K562 (cell line): ENCODE measurements around the gene BOD1L1. TPM values are rescaled to one million over a fixed set of nuclear protein-coding genes. Genes with fewer than 3 reads are reported as not detected.

ENCODE experiments used
- ATAC-seq: fragments of 200-7000 bp; cut with Tn5 transposase; 3 replicates; pipeline ENCODE4 v1.9.1; 2020; ENCODE audit warnings: moderate library complexity
- BruUV-seq: library from RNA; stranded (reverse); fragments of 400-500 nt; replicated peaks from 2 replicates; lab custom pipeline; 2021; lab: Mats Ljungman, UMichigan
- CTCF ChIA-PET: fragments of 300-600 bp; formaldehyde crosslinking; extraction: SDS; loops from one replicate; lab custom pipeline; 2021; ENCODE audit warnings: low intra/inter-chr PET ratio; lab: Yijun Ruan, JAX
- POLR2A ChIA-PET: fragments of 300-600, 350-650 bp; sonication (Branson Sonifier 250); formaldehyde crosslinking; extraction: SDS; loops from one replicate; lab custom pipeline; 2021; ENCODE audit warnings: antibody characterized with exemption, inconsistent platforms; lab: Yijun Ruan, JAX
- DNase-seq, 4 experiments: peaks; one replicate each; pipeline versions ENCODE4 v3.0.0 to v3.0.0-alpha.2; 2011 to 2018; ENCODE audit warnings: low spot score in 3 of 4, mixed read lengths in 3 of 4; ENCODE audit errors: extremely low read depth in 1 of 4
- FAIRE-seq: peaks from 2 replicates; lab custom pipeline; 2011; peaks lifted over from hg19 to GRCh38; lab: Jason Lieb, UNC
- H2AFZ ChIP-seq: 2 replicates; pipeline ENCODE4 v1.6.0; 2011; ENCODE audit warnings: low read depth, low read length, control low read depth, inconsistent platforms
- H3K27ac ChIP-seq: fragments of 200-600 bp; 3 replicates; pipeline ENCODE4 v1.8.0; 2011; ENCODE audit warnings: low read depth, mild to moderate bottlenecking, control low read depth, inconsistent platforms, low read length, moderate library complexity, mixed read lengths; ENCODE audit errors: extremely low read depth
- H3K27me3 ChIP-seq, 2 experiments: fragments of 300-600 bp in 1 of 2; 2 replicates in 1 of 2; 3 replicates in 1 of 2; pipeline versions ENCODE4 v1.6.0 to v1.8.0; 2011; ENCODE audit warnings: inconsistent platforms in 2 of 2, low read length in 2 of 2, mild to moderate bottlenecking in 1 of 2, mixed read lengths in 1 of 2, moderate library complexity in 1 of 2; ENCODE audit not compliant: control insufficient read depth in 2 of 2, insufficient read depth in 2 of 2
- H3K36me3 ChIP-seq: fragments of 300-600 bp; 3 replicates; pipeline ENCODE4 v1.8.0; 2011; ENCODE audit warnings: mild to moderate bottlenecking, low read length, inconsistent platforms; ENCODE audit not compliant: control insufficient read depth, insufficient read depth
- H3K4me1 ChIP-seq, 2 experiments: fragments of 200-600 bp in 1 of 2; replicated peaks in 1 of 2; 2 replicates in 1 of 2; 3 replicates in 1 of 2; pipeline versions ENCODE4 v1.5.1 to v1.8.0; 2011; ENCODE audit warnings: inconsistent platforms in 2 of 2, low read length in 2 of 2, mild to moderate bottlenecking in 1 of 2, mixed read lengths in 1 of 2, moderate library complexity in 1 of 2; ENCODE audit not compliant: control insufficient read depth in 2 of 2, insufficient read depth in 2 of 2
- H3K4me2 ChIP-seq: 2 replicates; pipeline ENCODE4 v1.6.1; 2011; ENCODE audit warnings: low read length, control low read depth, inconsistent platforms, mixed read lengths; ENCODE audit not compliant: insufficient read depth
- H3K4me3 ChIP-seq: fragments of 200-600 bp; sonication (generic), shearing (Covaris generic); 2 replicates; pipeline ENCODE4 v1.5.1; 2016; ENCODE audit warnings: control low read depth, inconsistent platforms
- H3K79me2 ChIP-seq: fragments of 200-600 bp; 3 replicates; pipeline ENCODE4 v1.8.0; 2011; ENCODE audit warnings: low read length, inconsistent platforms; ENCODE audit not compliant: control insufficient read depth, insufficient read depth
- H3K9ac ChIP-seq, 2 experiments: 2 replicates each; pipeline versions ENCODE4 v1.6.0 to v1.6.1; 2011; ENCODE audit warnings: low read depth in 2 of 2, low read length in 2 of 2, control low read depth in 1 of 2, inconsistent platforms in 1 of 2, mild to moderate bottlenecking in 1 of 2, mixed read lengths in 1 of 2; ENCODE audit not compliant: insufficient read depth in 1 of 2
- H3K9me1 ChIP-seq: one replicate; pipeline ENCODE4 v1.6.0; 2011; ENCODE audit warnings: inconsistent platforms, mild to moderate bottlenecking, low read length, moderate library complexity; ENCODE audit not compliant: control insufficient read depth, insufficient read depth
- H3K9me3 ChIP-seq: replicated peaks from 2 replicates; pipeline ENCODE4 v1.5.1; 2011; ENCODE audit warnings: low read depth, low read length, inconsistent platforms; ENCODE audit not compliant: control insufficient read depth, insufficient read depth
- H4K20me1 ChIP-seq: replicated peaks from 2 replicates; pipeline ENCODE4 v1.6.1; 2011; ENCODE audit warnings: low read length, inconsistent platforms, mixed read lengths; ENCODE audit not compliant: control insufficient read depth, insufficient read depth
- ETV5 ChIP-seq: sonication (generic); formaldehyde crosslinking; IDR thresholded peaks from 2 replicates; pipeline ENCODE4 v1.4.0; 2020; ENCODE audit warnings: low read depth, mild to moderate bottlenecking, missing genetic modification reagents
- FUS ChIP-seq: fragments of 200-400 bp; formaldehyde crosslinking; optimal IDR thresholded peaks from 2 replicates; pipeline ENCODE3; 2017; ENCODE audit warnings: low read depth, low read length
- HNRNPL ChIP-seq: fragments of 200-400 bp; formaldehyde crosslinking; IDR thresholded peaks from 2 replicates; pipeline ENCODE4 v1.6.1; 2017; ENCODE audit warnings: low read depth, mild to moderate bottlenecking, low read length
- KAT7 ChIP-seq: sonication (generic); formaldehyde crosslinking; IDR thresholded peaks from 2 replicates; pipeline ENCODE4 v1.8.0; 2022; ENCODE audit warnings: missing genetic modification reagents, mild to moderate bottlenecking, borderline replicate concordance
- MYC ChIP-seq, 2 experiments: fragments of 250-450 bp in 1 of 2; sonication (Bioruptor Pico) in 1 of 2; IDR thresholded peaks; 2 replicates each; pipeline versions ENCODE4 v1.5.1 to v1.6.1; 2012 to 2021; ENCODE audit warnings: low read depth in 2 of 2, borderline replicate concordance in 1 of 2, improper control_type of control experiment in 1 of 2, low read length in 1 of 2, mild to moderate bottlenecking in 1 of 2, moderate library complexity in 1 of 2
- PHF20 ChIP-seq: fragments of 450-650 bp; IDR thresholded peaks from 2 replicates; pipeline ENCODE4 v1.6.1; 2018; ENCODE audit not compliant: partially characterized antibody
- SMC3 ChIP-seq: conservative IDR thresholded peaks from 2 replicates; pipeline ENCODE4 v1.6.1; 2011; ENCODE audit warnings: low read depth, low read length, improper control_type of control experiment; ENCODE audit not compliant: insufficient read depth
- SREBF1 ChIP-seq: fragments of 150-350 bp; IDR thresholded peaks from 2 replicates; pipeline ENCODE4 v1.6.1; 2014; ENCODE audit warnings: antibody characterized with exemption, low read depth, low read length, borderline replicate concordance
- ZFX ChIP-seq: sonication (generic); formaldehyde crosslinking; IDR thresholded peaks from 2 replicates; pipeline ENCODE4 v1.8.0; 2022; ENCODE audit warnings: mild to moderate bottlenecking, missing genetic modification reagents, moderate library complexity
- ZNF444 ChIP-seq: fragments of 250-450 bp; sonication (Bioruptor Pico); IDR thresholded peaks from 2 replicates; pipeline ENCODE4 v1.4.0; 2020; ENCODE audit warnings: mild to moderate bottlenecking, moderate library complexity
- ZNF583 ChIP-seq: fragments of 250-450 bp; sonication (Bioruptor Pico); IDR thresholded peaks from 2 replicates; pipeline ENCODE4 v1.4.0; 2020
- ZSCAN29 ChIP-seq: fragments of 450-650 bp; IDR thresholded peaks from 2 replicates; pipeline ENCODE4 v1.6.1; 2017
- WGBS: fragments of 100-300 bp; shearing (Covaris generic); methylation state at CpG from one replicate; pipeline ENCODE4 v1.1.6; 2016; ENCODE audit warnings: low coverage, mixed read lengths; ENCODE audit not compliant: insufficient coverage; ENCODE audit errors: missing lambda C conversion rate; 5-methylcytosine and 5-hydroxymethylcytosine counted together
- in situ Hi-C: fragments of 300-500 bp; cut with MboI; formaldehyde crosslinking; loops from 4 replicates; pipeline ENCODE4 v1.15.0; 2018; ENCODE audit warnings: inconsistent platforms, mixed read lengths
- intact Hi-C: fragments of 100-400 bp; cut with micrococcal nuclease; formaldehyde crosslinking; loops from 2 replicates; pipeline ENCODE4 v1.14.2; 2022
- polyA plus RNA-seq, 8 experiments: library from polyadenylated mRNA; depleted of rRNA in 4 of 8; stranded (reverse) in 5 of 8; unstranded in 3 of 8; fragments of >200 nt; fragmentation: Nextera tagmentation in 2 of 8; fragmentation: Illumina TruSeq in 1 of 8; extraction: Ambion mirVana in 2 of 8; extraction: Trizol in 1 of 8; gene quantifications; 2 replicates each; pipeline versions ENCODE4 v1.2.1 to v1.2.3, GENCODE V29; 2011 to 2014; ENCODE audit warnings: inconsistent platforms in 1 of 8, missing spikeins in 1 of 8
- total RNA-seq, 7 experiments: library from RNA; depleted of rRNA in 6 of 7; stranded (reverse); fragments of >200 nt in 6 of 7; fragmentation: Illumina TruSeq in 2 of 7; extraction: Trizol in 2 of 7; gene quantifications; 2 replicates each; pipeline versions ENCODE4 v1.2.1 to v1.2.3, GENCODE V29; 2011 to 2021; ENCODE audit warnings: low replicate concordance in 1 of 7
- TF ChIP-seq, protein P1 (sequence below): sonication (generic); formaldehyde crosslinking; IDR thresholded peaks from 2 replicates; pipeline ENCODE4 v1.8.0; 2022; ENCODE audit warnings: missing genetic modification reagents, mild to moderate bottlenecking, borderline replicate concordance
- TF ChIP-seq, protein P2 (sequence below): fragments of 250-450 bp; sonication (Bioruptor Pico); IDR thresholded peaks from 2 replicates; pipeline ENCODE4 v1.5.0; 2021
- TF ChIP-seq, protein P3 (sequence below): fragments of 450-650 bp; formaldehyde crosslinking; IDR thresholded peaks from 2 replicates; pipeline ENCODE4 v1.4.0; 2022; ENCODE audit warnings: missing genetic modification characterization

The BOD1L1 gene
- total and polyA plus RNA-seq, 9 of the 15 experiments (the other 6 are each of a cell fraction or from before 2014, with no cell fraction given): 4.8 to 23.2 (median 17.7) TPM

DNA sequence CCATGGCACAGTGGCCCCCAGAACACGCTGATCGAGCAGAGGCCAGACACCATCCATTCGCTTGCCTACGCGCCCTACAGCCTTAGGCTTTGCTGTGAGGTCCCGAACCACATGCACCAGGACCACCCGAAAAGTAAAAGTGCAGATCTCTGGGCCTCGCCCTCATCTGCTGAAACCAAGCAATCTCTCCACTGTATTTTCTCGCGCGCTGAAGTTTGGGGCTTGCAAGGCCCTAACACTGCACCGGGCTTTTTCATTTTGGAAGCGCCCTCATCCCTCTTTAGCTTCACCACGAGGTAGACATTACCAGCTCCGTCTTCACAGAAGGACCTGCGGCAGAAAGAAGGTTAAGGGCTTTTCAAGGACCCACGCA is 104.4 kb downstream of the BOD1L1 start (continued):
- TF ChIP-seq, protein P1, sequence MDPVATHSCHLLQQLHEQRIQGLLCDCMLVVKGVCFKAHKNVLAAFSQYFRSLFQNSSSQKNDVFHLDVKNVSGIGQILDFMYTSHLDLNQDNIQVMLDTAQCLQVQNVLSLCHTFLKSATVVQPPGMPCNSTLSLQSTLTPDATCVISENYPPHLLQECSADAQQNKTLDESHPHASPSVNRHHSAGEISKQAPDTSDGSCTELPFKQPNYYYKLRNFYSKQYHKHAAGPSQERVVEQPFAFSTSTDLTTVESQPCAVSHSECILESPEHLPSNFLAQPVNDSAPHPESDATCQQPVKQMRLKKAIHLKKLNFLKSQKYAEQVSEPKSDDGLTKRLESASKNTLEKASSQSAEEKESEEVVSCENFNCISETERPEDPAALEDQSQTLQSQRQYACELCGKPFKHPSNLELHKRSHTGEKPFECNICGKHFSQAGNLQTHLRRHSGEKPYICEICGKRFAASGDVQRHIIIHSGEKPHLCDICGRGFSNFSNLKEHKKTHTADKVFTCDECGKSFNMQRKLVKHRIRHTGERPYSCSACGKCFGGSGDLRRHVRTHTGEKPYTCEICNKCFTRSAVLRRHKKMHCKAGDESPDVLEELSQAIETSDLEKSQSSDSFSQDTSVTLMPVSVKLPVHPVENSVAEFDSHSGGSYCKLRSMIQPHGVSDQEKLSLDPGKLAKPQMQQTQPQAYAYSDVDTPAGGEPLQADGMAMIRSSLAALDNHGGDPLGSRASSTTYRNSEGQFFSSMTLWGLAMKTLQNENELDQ (CRISPR knock-in tag): no peak
- TF ChIP-seq, protein P2, sequence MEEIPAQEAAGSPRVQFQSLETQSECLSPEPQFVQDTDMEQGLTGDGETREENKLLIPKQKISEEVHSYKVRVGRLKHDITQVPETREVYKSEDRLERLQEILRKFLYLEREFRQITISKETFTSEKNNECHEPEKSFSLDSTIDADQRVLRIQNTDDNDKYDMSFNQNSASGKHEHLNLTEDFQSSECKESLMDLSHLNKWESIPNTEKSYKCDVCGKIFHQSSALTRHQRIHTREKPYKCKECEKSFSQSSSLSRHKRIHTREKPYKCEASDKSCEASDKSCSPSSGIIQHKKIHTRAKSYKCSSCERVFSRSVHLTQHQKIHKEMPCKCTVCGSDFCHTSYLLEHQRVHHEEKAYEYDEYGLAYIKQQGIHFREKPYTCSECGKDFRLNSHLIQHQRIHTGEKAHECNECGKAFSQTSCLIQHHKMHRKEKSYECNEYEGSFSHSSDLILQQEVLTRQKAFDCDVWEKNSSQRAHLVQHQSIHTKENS (CRISPR knock-in tag): no peak
- TF ChIP-seq, all 486 proteins: peak for 0

DNA sequence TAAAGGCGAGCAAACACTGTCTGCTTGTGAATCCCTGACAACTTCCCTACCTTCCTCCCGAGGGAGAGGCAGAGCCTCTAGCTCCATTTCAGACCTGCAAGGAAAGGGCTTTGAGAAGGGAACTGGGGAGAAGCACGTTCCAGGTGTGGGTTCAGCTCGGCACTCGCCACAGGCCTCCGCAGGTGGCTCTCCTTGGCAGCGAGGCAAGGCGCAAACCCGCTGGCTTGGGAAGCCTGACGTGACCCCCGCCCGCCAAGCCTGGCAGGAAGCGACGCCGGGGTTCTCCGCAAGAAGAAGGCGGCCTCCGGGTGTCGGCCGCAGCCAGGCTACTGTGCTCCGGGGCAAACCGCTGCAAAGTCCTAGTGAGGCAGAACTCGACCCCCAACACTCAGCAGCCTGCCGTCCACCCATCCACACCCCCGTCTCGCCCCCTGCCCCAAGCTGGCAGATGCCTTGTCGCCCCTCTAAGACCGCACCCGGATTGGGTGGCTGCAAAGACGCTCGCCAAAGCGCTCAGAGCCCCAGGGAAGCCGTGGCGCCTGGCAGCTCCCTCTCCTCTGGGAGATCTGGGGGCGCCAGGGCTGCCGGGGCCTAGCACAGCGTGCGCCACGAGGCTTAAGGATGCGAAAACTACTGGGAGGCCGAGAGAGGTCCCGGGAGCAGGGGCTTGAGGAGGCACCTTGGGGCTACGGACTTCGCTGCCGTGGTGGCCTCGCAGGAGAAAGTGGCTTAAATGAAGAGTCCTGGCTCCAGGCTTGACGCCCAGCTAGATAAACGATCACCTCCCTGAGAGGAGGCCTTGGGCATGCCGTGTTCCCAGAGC is 105.0 kb downstream of the BOD1L1 start:
- intact Hi-C loops (no loop called here), in situ Hi-C loops (no loop called here)
- DNase-seq (peak in 1 of 4 experiments; percentile 4), ATAC-seq (no peak), FAIRE-seq (no peak)
- Histone ChIP-seq H3K9ac (no peak overlapping the region), H3K4me2 (no peak overlapping the region), H3K9me3 (no peaks in the 10 kb centered on the region), H3K27ac (no peak overlapping the region), H3K79me2 (no peaks in the 10 kb centered on the region), H3K27me3 (peaks cover 4 to 28% of the 10 kb centered on the region in 2 experiments; a peak in 3 of 5 replicates), H3K4me3 (no peak overlapping the region), H3K9me1 (no peaks in the 10 kb centered on the region), H2AFZ (no peak overlapping the region), H3K36me3 (no peaks in the 10 kb centered on the region), H4K20me1 (no peaks in the 10 kb centered on the region), H3K4me1 (peaks cover 4 to 15% of the 10 kb centered on the region in 2 experiments; a peak in 4 of 5 replicates)
- CTCF ChIA-PET: no interaction called here
- 27% methylated on average over 41 of the region's 49 CpGs for WGBS
- no TSS peak for BruUV-seq
- POLR2A ChIA-PET: interaction anchor here (0.6 to 1.2 kb wide), 3 partner anchors 9 to 11 kb away, joined by 3 to 4 read pairs (median 3); no protein-coding TSS in a partner anchor
- TF ChIP-seq, protein P3, sequence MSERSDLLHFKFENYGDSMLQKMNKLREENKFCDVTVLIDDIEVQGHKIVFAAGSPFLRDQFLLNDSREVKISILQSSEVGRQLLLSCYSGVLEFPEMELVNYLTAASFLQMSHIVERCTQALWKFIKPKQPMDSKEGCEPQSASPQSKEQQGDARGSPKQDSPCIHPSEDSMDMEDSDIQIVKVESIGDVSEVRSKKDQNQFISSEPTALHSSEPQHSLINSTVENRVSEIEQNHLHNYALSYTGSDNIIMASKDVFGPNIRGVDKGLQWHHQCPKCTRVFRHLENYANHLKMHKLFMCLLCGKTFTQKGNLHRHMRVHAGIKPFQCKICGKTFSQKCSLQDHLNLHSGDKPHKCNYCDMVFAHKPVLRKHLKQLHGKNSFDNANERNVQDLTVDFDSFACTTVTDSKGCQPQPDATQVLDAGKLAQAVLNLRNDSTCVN: no peak
- no peak for TF ChIP-seq MYC (IDR thresholded peaks at IDR 0.05; ENCODE audit: low read depth, low read length)
- TF ChIP-seq MYC (CRISPR knock-in tag; IDR thresholded peaks at IDR 0.05; ENCODE audit: borderline replicate concordance, low read depth): no peak
- no peak for TF ChIP-seq SMC3
- no peak for TF ChIP-seq ZNF583 (CRISPR knock-in tag)
- no peak for TF ChIP-seq KAT7 (CRISPR knock-in tag)
- no peak for TF ChIP-seq ETV5 (CRISPR knock-in tag)
- TF ChIP-seq FUS: no peak
- TF ChIP-seq ZFX: no peak
- no peak for TF ChIP-seq ZNF444 (CRISPR knock-in tag)
- no peak for TF ChIP-seq SREBF1
- TF ChIP-seq HNRNPL: no peak
- TF ChIP-seq ZSCAN29: no peak
- TF ChIP-seq PHF20: no peak
